Activated CD8-positive, alpha-beta T cell treated with anti-CD3 and anti-CD28 coated beads for 36 hours (primary cell): ENCODE measurements around the gene C15orf39. TPM values are rescaled to one million over a fixed set of nuclear protein-coding genes. Genes with fewer than 3 reads are reported as not detected.

Source experiments
- ATAC-seq: fragments of 200-7000 bp; cut with Tn5 transposase; one replicate; pipeline ENCODE4 v1.10.0; 2021; ENCODE audit warnings: mild to moderate bottlenecking, moderate library complexity
- CTCF ChIA-PET: fragments of 350-600 bp; sonication (Branson Sonifier 250); formaldehyde crosslinking; loops from one replicate; lab custom pipeline; 2021; ENCODE audit warnings: antibody characterized with exemption; lab: Charles Lee
- POLR2A ChIA-PET: fragments of 350-600 bp; sonication (Branson Sonifier 250); formaldehyde crosslinking; loops from one replicate; lab custom pipeline; 2021; ENCODE audit warnings: antibody characterized with exemption; lab: Charles Lee
- DNase-seq: peaks from one replicate; pipeline ENCODE4 v3.0.0-alpha.2; 2020
- H3K27ac Mint-ChIP-seq: one replicate; pipeline ENCODE4 v1.8.0; 2021; ENCODE audit warnings: mild to moderate bottlenecking, mixed read lengths
- H3K27me3 Mint-ChIP-seq: one replicate; pipeline ENCODE4 v1.8.0; 2021; ENCODE audit warnings: mixed read lengths
- H3K36me3 Mint-ChIP-seq: one replicate; pipeline ENCODE4 v1.8.0; 2021; ENCODE audit warnings: low read depth, mixed read lengths
- H3K4me1 Mint-ChIP-seq: one replicate; pipeline ENCODE4 v1.8.0; 2021; ENCODE audit warnings: low read depth, mixed read lengths
- H3K4me3 Mint-ChIP-seq: one replicate; pipeline ENCODE4 v1.8.0; 2021; ENCODE audit warnings: mild to moderate bottlenecking, moderate library complexity, mixed read lengths
- H3K9me3 Mint-ChIP-seq: one replicate; pipeline ENCODE4 v1.8.0; 2021; ENCODE audit warnings: mixed read lengths
- CTCF ChIP-seq: fragments of 200-600 bp; IDR thresholded peaks from one replicate; pipeline ENCODE4 v1.8.0; 2022; ENCODE audit warnings: antibody characterized with exemption, mild to moderate bottlenecking
- intact Hi-C: fragments of 100-400 bp; cut with micrococcal nuclease; formaldehyde crosslinking; loops from one replicate; pipeline ENCODE4 v1.10.0; 2022
- total RNA-seq, 2 experiments: library from RNA; stranded (reverse); gene quantifications; one replicate each; pipeline ENCODE4 v1.2.3, GENCODE V29; 2021

Gene C15orf39
- total RNA-seq, 2 experiments from 2014 or later = 22.1 to 24.1 TPM

GRCh38 chr15:75206006-75206405 lies 4.3 kb downstream of the C15orf39 start:
- Mint-ChIP-seq H3K27me3 (no peaks in the 10 kb centered on the region), H3K4me1 (peaks cover 43% of the 10 kb centered on the region), H3K36me3 (peaks cover 35% of the 10 kb centered on the region), H3K27ac (no peak overlapping the region), H3K4me3 (no peak overlapping the region), H3K9me3 (no peaks in the 10 kb centered on the region)
- ChIA-PET CTCF (interaction anchor here (0.9 to 4.9 kb wide), 3 partner anchors 163 to 305 kb away, joined by 3 to 89 read pairs (median 4); partner anchors contain the start of gene PPCDC), POLR2A (no interaction called here)
- DNase-seq = no peak
- intact Hi-C loops = no loop called here
- ATAC-seq = no peak
- no peak for TF ChIP-seq CTCF

- Mint-ChIP-seq H3K27ac (no peak overlapping the region), H3K9me3 (no peaks in the 10 kb centered on the region)
These were observed 5.3 kb downstream of the C15orf39 start for GRCh38 chr15:75206803-75207617.

GRCh38 chr15:75207618-75208500 lies 6.2 kb downstream of the C15orf39 start:
- intact Hi-C loops = no loop called here
- no peak for TF ChIP-seq CTCF
- ChIA-PET CTCF (interaction anchor here (0.9 to 4.9 kb wide), 3 partner anchors 164 to 181 kb away, joined by 3 to 89 read pairs (median 5); partner anchors contain the start of gene PPCDC), POLR2A (interaction anchor here (0.5 to 1.7 kb wide), 4 partner anchors 8 to 234 kb away, joined by 3 to 5 read pairs (median 4); no protein-coding TSS in a partner anchor)
- DNase-seq (no peak), ATAC-seq (no peak)
- Mint-ChIP-seq H3K4me3 (no peak overlapping the region), H3K36me3 (peaks cover 37% of the 10 kb centered on the region), H3K27me3 (no peaks in the 10 kb centered on the region), H3K9me3 (no peaks in the 10 kb centered on the region), H3K4me1 (peaks cover 39% of the 10 kb centered on the region), H3K27ac (no peak overlapping the region)

More at GRCh38 chr15:75206803-75207617, 5.3 kb downstream of the C15orf39 start:
- CTCF ChIA-PET = interaction anchor here (0.9 to 4.9 kb wide), 2 partner anchors 180 to 306 kb away, joined by 3 to 89 read pairs; partner anchors contain the start of gene PPCDC
- Mint-ChIP-seq H3K4me1 (peaks cover 39% of the 10 kb centered on the region), H3K4me3 (no peak overlapping the region), H3K27me3 (no peaks in the 10 kb centered on the region), H3K36me3 (peaks cover 35% of the 10 kb centered on the region)
- TF ChIP-seq CTCF = no peak
- DNase-seq (no peak), ATAC-seq (no peak)
- POLR2A ChIA-PET = interaction anchor here (0.6 to 1.0 kb wide), 2 partner anchors 9 to 171 kb away, joined by 3 read pairs; no protein-coding TSS in a partner anchor
- intact Hi-C loops = no loop called here

- no peak for ATAC-seq
- Mint-ChIP-seq H3K27me3 (no peaks in the 10 kb centered on the region), H3K27ac (no peak overlapping the region), H3K4me1 (peaks cover 34% of the 10 kb centered on the region), H3K4me3 (no peak overlapping the region), H3K36me3 (peaks cover 33% of the 10 kb centered on the region), H3K9me3 (no peaks in the 10 kb centered on the region)
- no peak for TF ChIP-seq CTCF
- ChIA-PET CTCF (interaction anchor here (0.8 to 1.2 kb wide), 3 partner anchors 12 to 179 kb away, joined by 3 to 5 read pairs (median 3); no protein-coding TSS in a partner anchor), POLR2A (interaction anchor here (0.5 to 1.7 kb wide), 7 partner anchors 9 to 235 kb away, joined by 3 to 7 read pairs (median 4); no protein-coding TSS in a partner anchor)
- intact Hi-C loops = no loop called here
- DNase-seq = no peak
These were observed 7.0 kb downstream of the C15orf39 start for GRCh38 chr15:75208501-75209288.
